ENCODE data around the gene C15orf40.

C15orf40 gene

DNA sequence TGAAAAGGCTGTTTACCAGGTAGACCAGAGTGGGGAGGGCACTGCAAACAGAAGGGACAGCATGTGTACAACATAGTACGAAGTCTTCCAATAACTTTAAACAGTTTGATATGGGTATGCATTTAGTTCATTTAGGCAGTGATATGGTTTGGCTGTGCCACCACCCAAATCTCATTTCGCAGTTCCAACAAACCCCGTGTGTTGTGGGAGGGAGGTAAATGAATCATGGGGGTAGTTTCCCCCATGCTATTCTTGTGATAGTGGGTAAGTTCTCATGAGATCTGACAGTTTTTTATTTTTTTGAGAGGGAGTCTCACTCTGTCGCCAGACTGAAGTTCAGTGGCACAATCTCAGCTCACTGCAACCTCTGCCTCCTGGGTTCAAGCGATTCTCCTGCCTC lies 33.0 kb downstream of the C15orf40 start:
- FAIRE-seq (no peak), DNase-seq (ENCODE audit: insufficient read length, low spot score) (no peak)
- TF ChIP-seq POLR2A (IDR thresholded peaks at IDR 0.05; ENCODE audit: low read depth, low read length): no peak

DNA sequence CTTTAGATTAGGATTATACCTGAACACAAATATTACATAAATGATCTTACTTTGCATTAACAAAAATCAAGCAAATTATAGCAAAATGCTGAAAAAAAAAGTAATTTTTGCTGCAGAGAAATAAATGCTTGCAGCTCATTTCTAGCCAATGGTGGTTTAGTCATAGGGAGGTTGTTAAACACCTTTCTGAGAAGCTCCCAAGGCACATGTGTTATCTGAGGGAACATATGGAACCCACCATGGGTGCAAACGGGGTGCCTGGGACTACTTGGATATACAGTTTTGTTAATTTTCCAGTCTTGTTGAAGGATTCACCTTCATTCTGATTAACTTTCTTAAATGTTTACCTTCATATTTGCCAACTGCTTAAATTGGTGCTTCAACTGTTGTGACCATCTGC lies 34.4 kb downstream of the C15orf40 start:
- DNase-seq (ENCODE audit: insufficient read length, low spot score) (no peak), FAIRE-seq (no peak)
- no peak for TF ChIP-seq POLR2A (IDR thresholded peaks at IDR 0.05; ENCODE audit: low read depth, low read length)

DNA sequence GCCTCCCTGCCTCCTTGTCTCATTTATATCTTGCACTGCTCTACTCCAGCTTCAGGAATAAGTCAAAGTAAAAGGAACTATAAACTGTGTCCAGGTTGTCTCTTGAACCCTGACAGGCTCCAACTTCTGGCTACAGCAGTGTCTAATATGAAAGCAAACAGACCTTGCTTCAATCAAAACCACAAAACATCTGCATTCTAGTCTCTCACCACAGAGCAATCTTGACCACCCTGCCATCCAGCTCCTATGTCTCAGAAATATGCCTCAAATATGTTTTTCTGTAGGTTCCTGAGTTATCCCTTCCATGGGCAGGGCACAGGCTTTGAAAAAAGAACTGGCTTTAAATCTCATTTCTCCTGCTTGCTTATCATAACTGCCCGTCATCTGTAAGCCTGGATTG lies 38.4 kb downstream of the C15orf40 start:
- FAIRE-seq (no peak), DNase-seq (ENCODE audit: insufficient read length, low spot score) (no peak)
- no peak for TF ChIP-seq POLR2A (IDR thresholded peaks at IDR 0.05; ENCODE audit: low read depth, low read length)

DNA sequence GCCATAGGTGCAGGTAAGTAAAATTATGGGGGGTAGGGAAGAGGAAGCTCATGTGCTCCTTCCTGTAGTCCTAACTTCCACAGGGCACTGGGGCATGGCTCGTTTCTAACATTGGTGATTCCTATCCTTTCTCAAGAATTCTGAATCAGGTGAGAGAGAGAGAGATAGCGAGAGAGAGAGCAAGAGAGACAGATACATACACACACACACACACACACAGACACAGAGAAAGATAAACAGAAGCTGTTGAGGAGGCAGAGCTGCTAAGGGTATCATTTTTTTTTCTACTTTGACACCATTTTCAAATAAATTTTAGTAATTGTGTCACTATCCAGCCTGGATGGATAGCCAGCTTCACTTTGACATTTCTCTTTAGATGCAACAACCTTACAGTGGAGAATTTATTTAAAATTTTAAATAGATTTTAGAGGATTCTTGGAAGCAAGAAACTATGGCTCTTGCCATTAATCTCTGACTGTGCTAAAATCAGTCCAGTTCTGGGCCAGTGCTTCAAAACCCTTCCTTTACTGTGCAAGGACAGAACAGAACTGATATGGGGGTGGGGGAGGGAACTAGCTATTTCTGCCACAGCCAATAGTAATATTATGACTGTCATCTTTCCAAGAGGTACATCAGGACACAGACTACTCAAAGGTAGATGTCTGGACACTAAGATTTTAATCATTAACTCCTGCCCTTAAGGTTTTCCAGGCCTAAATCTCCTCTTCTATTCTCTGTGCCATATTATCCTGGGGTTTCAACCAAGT lies 40.0 kb downstream of the C15orf40 start:
- TF ChIP-seq POLR2A (IDR thresholded peaks at IDR 0.05; ENCODE audit: low read depth, low read length): no peak
- DNase-seq (ENCODE audit: insufficient read length, low spot score) (no peak), FAIRE-seq (no peak)

DNA sequence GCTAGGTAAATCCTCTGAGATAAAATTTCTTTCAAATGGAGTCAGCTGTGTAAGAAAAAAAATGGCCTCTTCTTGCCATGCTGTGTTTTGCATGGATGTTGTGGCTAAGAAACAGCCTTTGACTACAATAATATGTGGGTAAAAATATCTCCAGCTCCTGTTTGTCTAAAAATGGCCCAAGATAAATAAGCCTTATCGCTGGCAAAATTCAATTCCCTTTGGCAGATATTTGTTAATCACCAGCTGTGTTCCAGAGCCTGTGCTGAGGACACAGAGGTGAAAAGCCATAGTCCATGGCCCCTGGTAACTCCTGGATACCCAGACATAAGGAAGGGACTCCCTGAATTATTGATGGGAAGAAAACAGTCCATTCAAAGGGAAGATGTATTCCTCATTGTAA lies 40.7 kb downstream of the C15orf40 start:
- FAIRE-seq: no peak
- DNase-seq (ENCODE audit: insufficient read length, low spot score): no peak
- TF ChIP-seq POLR2A (IDR thresholded peaks at IDR 0.05; ENCODE audit: low read depth, low read length): no peak

DNA sequence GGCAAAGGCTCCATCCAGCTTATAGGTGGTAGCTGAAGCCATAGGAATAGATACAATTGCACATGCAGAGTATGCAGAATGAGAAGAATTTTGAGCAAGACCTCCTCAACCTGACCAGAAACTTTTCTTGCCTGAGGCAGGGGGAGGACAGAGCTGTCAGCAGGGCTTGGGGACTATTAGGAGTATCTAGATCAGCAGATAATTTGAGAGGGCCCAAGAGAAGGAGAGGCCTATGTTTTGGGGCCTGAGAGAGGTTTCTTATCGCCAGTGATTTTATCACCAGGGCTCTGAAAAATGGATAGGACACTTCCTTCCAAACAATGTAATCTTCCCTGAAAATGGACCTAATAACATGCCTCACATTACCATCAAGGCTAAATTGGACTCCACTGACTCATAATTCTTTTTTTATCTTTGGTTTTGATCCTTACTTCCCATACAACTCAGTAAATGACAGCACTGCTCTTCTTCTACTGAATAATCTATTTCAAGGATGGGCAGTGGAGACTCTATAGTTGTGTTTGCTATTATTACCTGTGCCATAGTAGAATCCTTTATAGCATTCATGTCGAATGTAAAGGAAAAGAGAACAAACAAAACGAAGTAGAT lies 41.3 kb downstream of the C15orf40 start:
- FAIRE-seq (no peak), DNase-seq (ENCODE audit: insufficient read length, low spot score) (no peak)
- no peak for TF ChIP-seq POLR2A (IDR thresholded peaks at IDR 0.05; ENCODE audit: low read depth, low read length)

DNA sequence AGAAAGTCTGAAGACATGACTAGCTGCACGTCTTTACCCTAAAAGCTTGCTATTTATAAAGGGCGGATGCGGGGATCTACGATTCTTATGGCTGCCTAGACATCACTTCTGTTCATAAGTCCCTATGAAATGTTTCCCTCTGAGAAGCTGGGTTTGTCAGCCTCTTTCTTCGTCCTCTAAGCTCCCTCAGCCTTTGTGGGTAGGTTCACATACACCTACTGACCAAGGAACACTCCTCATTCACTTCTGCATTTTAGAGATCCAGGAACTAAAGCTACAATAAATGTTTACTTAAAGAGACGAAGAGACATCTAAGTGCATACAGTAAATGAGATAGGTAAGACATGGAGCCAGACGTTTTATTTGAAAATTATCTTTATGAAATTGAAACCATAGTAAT lies 42.1 kb downstream of the C15orf40 start:
- no peak for TF ChIP-seq POLR2A (IDR thresholded peaks at IDR 0.05; ENCODE audit: low read depth, low read length)
- DNase-seq (ENCODE audit: insufficient read length, low spot score) (no peak), FAIRE-seq (no peak)

DNA sequence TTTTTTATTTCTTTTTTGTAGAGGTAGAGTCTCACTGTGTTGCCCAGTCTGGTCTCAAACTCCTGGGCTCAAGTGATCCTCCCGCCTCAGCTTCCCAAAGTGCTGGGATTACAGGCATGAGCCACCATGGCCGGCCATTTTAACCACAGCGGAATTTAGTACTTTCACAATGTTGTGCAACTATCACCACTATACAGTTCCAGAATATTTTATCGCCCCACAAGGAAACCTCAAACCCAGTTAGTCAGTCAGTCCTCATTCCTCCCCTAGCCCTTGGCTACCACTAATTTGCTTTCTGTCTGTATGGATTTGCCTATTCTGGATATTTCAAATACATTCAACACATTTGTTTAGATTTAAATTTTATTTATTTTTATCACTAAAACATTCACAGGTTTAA lies 43.4 kb downstream of the C15orf40 start:
- no peak for TF ChIP-seq POLR2A (IDR thresholded peaks at IDR 0.05; ENCODE audit: low read depth, low read length)
- FAIRE-seq (no peak), DNase-seq (ENCODE audit: insufficient read length, low spot score) (no peak)

DNA sequence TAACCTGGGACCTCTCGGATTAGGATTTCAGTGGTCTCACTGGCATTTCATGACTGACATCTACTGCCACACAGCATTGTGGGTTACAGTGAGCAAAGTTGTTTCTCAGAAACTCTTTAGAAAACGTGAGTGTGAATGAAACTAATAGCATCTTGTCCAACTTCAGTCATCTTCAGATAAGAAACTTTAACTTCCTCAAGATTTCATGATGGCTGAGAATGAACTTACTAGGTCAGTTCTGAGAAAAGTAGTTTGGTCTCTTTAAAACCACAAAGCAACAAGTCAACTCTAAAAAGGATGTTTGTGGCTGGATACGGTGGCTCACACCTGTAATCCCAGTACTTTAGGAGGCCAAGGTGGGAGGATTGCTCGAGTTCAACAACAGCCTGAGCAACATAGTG lies 44.8 kb downstream of the C15orf40 start:
- no peak for TF ChIP-seq POLR2A (IDR thresholded peaks at IDR 0.05; ENCODE audit: low read depth, low read length)
- DNase-seq (ENCODE audit: insufficient read length, low spot score) (no peak), FAIRE-seq (no peak)

DNA sequence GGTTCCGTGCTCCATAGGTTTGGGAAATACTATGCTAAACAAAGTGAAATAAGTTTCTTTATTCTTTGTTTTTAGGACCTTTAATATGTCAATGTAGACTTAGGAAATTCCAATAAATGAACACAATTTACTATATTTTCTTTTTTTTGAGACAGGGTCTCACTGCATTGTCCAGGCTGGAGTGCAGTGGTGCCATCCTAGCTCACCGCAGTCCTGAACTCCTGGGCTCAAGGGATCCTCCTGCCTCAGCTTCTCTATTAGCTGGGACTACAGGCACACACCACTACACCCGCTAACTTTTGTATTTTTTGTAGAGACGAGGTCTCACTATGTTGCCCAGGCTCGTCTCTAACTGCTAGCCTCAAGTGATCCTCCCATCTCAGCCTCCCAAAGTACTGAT lies 46.5 kb downstream of the C15orf40 start:
- DNase-seq (ENCODE audit: insufficient read length, low spot score) (no peak), FAIRE-seq (no peak)
- no peak for TF ChIP-seq POLR2A (IDR thresholded peaks at IDR 0.05; ENCODE audit: low read depth, low read length)

DNA sequence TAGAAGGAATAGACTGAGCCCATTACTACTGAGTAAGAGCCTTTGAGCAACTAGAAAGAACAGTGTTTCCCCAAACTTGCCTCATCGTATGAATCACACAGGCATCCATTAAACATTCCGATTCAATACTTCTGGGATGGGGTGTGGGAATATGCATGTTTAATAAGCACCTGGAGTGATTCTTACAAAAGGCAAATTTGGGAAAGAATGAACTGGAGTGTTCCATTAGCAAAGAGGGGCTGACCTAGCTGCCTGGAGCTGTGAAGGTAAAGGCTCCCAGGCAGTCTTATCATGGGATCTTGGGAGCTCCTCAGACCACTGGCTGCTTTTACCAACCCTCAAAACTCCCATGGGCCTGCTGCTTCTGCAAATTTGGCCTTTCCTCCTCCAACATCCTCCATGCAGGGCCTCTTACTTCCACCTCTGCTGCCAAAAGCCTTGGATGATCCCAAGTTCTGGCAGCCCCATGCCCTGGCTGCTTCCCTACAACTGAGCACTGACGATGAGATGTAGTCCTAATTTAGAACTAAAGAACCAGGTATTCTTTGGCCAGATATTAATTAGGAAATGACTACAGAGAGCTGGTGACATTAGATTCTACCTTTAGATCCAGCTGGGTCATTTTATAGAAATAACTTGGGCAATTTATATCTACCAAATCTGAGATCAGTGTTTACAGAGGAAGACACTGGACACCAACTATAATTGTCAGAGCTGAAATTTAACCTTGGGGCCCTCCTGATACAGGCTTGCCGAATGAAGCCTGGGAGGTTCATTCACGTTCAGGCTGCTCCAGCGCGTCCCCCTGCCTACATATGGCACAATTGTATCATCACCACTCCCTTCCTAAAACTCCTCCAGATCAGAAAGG lies 47.7 kb downstream of the C15orf40 start:
- FAIRE-seq (no peak), DNase-seq (ENCODE audit: insufficient read length, low spot score) (no peak)
- TF ChIP-seq POLR2A (IDR thresholded peaks at IDR 0.05; ENCODE audit: low read depth, low read length): no peak

DNA sequence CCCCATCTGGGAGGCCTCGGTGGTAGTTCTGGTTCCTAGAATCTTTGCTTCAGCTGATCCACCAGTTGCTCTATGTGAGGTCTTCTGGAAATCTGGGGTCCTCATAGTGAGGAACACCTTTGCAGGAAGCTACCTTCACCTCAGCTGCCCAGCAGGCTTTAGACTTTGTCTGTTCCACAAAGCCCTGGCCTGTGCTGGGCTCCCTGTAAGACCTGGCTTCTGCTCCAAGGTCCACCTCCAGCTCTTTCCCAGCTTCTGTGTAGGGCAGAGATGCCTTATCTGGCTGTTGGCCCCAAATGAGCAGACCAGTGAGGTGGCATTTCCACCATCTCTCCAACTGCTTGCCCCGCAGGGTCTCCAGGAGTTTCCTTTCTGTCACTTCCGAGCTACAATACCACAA lies 50.7 kb downstream of the C15orf40 start:
- DNase-seq (ENCODE audit: insufficient read length, low spot score) (no peak), FAIRE-seq (no peak)
- no peak for TF ChIP-seq POLR2A (IDR thresholded peaks at IDR 0.05; ENCODE audit: low read depth, low read length)

DNA sequence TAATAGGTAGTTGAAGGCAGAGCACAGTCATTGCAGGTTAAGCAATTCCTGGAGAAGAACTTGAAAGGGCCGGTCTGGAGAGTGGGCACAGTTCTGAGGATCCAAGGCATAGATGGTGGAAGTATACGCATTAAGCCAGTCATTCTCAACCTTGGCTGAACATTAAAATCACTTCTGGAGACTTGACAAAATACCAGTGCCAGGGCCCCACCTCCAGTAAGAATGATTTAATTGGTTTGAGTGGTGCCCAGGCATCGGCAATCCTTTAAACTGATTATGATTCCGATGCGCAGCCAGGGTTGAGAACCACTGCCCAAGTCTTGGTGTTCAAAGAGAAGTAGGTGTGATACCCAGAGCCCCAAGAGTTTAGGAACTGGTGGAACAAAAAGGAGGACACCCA lies 52.0 kb downstream of the C15orf40 start:
- no peak for TF ChIP-seq POLR2A (IDR thresholded peaks at IDR 0.05; ENCODE audit: low read depth, low read length)
- DNase-seq (ENCODE audit: insufficient read length, low spot score): no peak
- no peak for FAIRE-seq

DNA sequence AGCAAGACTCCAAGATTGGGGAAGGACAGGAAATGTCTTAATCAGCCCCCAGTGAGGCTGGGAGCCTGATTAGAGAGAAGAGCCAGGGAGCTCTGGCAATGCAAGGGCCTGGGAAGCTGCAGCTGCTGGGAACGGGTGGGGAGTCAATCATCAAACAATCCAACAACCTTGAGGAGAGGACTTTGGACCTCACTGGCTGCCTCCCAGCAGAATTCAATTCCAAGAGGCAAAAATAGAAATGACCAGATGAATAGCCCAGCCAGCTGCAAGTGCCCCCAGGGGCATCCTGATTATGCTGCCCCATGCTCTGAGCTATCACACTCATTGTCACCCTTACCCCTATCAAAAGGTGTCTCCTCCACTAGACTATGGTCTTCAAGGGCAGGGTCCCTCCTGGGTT lies 52.8 kb downstream of the C15orf40 start:
- no peak for TF ChIP-seq POLR2A (IDR thresholded peaks at IDR 0.05; ENCODE audit: low read depth, low read length)
- FAIRE-seq (no peak), DNase-seq (ENCODE audit: insufficient read length, low spot score) (no peak)

All from H54 (cell line).